ENCODE results near the gene FBXO42.

Gene FBXO42

DNA sequence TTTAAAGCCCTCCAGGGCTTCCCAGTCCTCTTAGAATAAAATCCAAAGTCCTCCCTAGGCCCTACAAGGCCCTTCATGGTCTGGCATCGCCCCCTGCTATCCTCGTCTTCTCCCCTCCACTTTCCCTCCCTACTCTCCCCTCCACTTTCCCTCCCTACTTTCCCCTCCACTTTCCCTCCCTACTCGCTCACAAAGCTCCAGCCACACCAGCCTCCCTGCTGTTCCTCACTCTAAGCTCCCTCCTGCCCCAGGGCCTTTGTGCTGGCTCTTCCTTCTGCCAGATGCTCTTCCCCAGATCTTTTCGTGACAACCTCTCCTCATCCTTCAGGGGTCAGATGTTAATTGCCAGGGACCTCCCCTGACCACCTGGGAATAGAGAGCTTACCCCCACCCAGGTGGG lies 152.6 kb downstream of the FBXO42 start:
- no peak for DNase-seq

DNA sequence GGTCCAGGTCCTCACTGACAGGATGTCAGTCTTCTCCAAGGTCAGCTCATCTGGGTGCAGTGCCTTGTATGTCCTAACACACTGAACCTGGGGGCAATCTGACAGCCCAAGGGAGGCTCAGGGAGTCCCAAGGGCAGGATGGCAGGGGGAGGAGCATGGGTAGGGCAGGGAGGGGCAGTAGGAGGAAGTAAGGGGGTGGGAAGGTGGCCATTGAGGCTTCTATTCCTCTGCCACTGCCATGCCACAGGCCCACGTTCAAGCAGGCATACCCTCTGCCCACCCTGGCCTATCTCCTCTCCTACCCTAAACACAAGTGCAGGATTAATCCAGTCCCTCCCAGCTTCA lies 153.2 kb downstream of the FBXO42 start:
- DNase-seq = no peak

DNA sequence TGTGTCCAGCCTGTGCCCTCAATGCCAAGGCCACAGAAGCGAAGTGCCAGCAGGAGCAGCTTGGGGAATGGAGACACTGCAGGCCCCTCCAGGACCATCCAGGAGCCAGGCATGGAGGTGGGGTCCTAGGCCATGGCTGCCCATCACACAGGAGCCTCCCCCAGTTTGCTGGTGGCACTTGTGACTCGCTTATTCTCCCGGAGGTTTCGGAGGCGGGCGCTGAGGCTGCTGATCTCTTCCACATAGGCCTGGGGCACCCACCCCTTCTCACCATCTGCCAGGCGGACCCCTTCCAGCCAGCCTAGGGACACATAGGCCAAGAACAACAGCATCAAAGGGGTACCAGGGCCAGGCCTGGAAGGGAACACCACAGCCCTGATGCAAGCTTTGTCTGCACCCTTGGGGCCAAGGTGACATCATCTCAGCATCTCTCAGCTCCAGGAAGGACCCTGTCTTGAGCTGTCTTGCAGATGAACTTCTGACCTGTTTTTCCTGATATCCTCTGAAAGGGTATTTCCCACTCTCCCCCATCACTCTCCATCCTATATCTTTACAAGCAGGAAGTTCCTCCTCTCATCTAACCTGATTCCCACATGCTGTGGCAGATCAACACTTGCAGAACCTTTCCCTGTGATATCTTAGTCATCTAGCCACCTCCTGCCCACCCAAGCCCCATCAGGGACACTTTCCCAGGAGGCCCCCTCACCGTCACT lies 153.7 kb downstream of the FBXO42 start:
- no peak for DNase-seq

DNA sequence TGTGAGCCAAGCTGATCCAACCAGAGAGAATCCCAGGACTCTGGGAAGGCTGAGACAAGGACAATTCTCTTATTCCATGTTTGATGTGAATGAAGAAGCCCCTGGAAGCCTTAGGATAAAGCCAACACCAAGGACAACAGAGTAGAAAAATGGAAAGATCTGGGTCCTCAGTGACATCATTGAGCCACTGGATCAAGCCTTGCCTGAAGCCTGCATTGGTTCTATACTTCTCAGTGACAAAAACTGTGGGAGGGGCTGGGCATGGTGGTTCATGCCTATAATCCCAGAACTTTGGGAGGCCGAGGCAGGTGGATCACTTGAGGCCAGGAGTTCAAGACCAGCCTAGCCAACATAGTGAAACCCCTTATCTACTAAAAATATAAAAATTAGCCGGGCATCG lies 155.4 kb downstream of the FBXO42 start:
- DNase-seq = no peak
